ENCODE results near the gene RNF150. TPM values are rescaled to one million over a fixed set of nuclear protein-coding genes. Genes with fewer than 3 reads are reported as not detected.

Gene RNF150
- total RNA-seq, 2 experiments from 2014 or later: not detected

- DNase-seq: no peak
- intact Hi-C loops (cut with micrococcal nuclease): no loop called here
- CTCF ChIA-PET: no interaction called here
- peaks cover 11% of the 10 kb centered on the region for H3K27me3 Mint-ChIP-seq (ENCODE audit: low read depth)
- peaks cover 12% of the 10 kb centered on the region for H3K9me3 Mint-ChIP-seq
- no peak overlapping the region for H3K27ac Mint-ChIP-seq
- H3K4me3 Mint-ChIP-seq: no peak overlapping the region
- H3K4me1 Mint-ChIP-seq (ENCODE audit: low read depth): no peaks in the 10 kb centered on the region
- H3K36me3 Mint-ChIP-seq (ENCODE audit: low read depth): no peaks in the 10 kb centered on the region
Observed at GRCh38 chr4:141090473-141090872, 42.8 kb downstream of the RNF150 start.

GRCh38 chr4:141081921-141082395 is 51.3 kb downstream of the RNF150 start:
- no peak for DNase-seq
- CTCF ChIA-PET: no interaction called here
- intact Hi-C loops (cut with micrococcal nuclease): no loop called here
- H3K27me3 Mint-ChIP-seq (ENCODE audit: low read depth): peaks cover 2% of the 10 kb centered on the region
- H3K27ac Mint-ChIP-seq: no peak overlapping the region
- H3K36me3 Mint-ChIP-seq (ENCODE audit: low read depth): no peaks in the 10 kb centered on the region
- no peak overlapping the region for H3K4me3 Mint-ChIP-seq
- H3K9me3 Mint-ChIP-seq: no peaks in the 10 kb centered on the region
- H3K4me1 Mint-ChIP-seq (ENCODE audit: low read depth): no peaks in the 10 kb centered on the region

GRCh38 chr4:141080668-141081067 is 52.6 kb downstream of the RNF150 start:
- Mint-ChIP-seq H3K4me1 (ENCODE audit: low read depth) (no peaks in the 10 kb centered on the region), H3K27me3 (ENCODE audit: low read depth) (peaks cover 2% of the 10 kb centered on the region), H3K9me3 (no peaks in the 10 kb centered on the region), H3K36me3 (ENCODE audit: low read depth) (no peaks in the 10 kb centered on the region), H3K4me3 (no peak overlapping the region), H3K27ac (no peak overlapping the region)
- DNase-seq: no peak
- CTCF ChIA-PET: no interaction called here
- intact Hi-C loops (cut with micrococcal nuclease): no loop called here

GRCh38 chr4:141079393-141079930 is 53.8 kb downstream of the RNF150 start:
- CTCF ChIA-PET: no interaction called here

GRCh38 chr4:141078871-141079270 is 54.4 kb downstream of the RNF150 start:
- no peak overlapping the region for H3K27ac Mint-ChIP-seq

More at GRCh38 chr4:141079393-141079930, 53.8 kb downstream of the RNF150 start:
- no peak overlapping the region for H3K27ac Mint-ChIP-seq
- no peak for DNase-seq
- no peaks in the 10 kb centered on the region for H3K9me3 Mint-ChIP-seq
- no peaks in the 10 kb centered on the region for H3K36me3 Mint-ChIP-seq (ENCODE audit: low read depth)
- peaks cover 2% of the 10 kb centered on the region for H3K27me3 Mint-ChIP-seq (ENCODE audit: low read depth)
- no peak overlapping the region for H3K4me3 Mint-ChIP-seq
- intact Hi-C loops (cut with micrococcal nuclease): no loop called here
- H3K4me1 Mint-ChIP-seq (ENCODE audit: low read depth): no peaks in the 10 kb centered on the region

GRCh38 chr4:141077611-141078225 is 55.6 kb downstream of the RNF150 start:
- peaks cover 2% of the 10 kb centered on the region for H3K27me3 Mint-ChIP-seq (ENCODE audit: low read depth)
- H3K36me3 Mint-ChIP-seq (ENCODE audit: low read depth): no peaks in the 10 kb centered on the region
- intact Hi-C loops (cut with micrococcal nuclease): no loop called here
- no peak for DNase-seq
- H3K27ac Mint-ChIP-seq: no peak overlapping the region
- no peak overlapping the region for H3K4me3 Mint-ChIP-seq
- CTCF ChIA-PET: no interaction called here
- H3K4me1 Mint-ChIP-seq (ENCODE audit: low read depth): no peaks in the 10 kb centered on the region
- H3K9me3 Mint-ChIP-seq: no peaks in the 10 kb centered on the region

More at GRCh38 chr4:141078871-141079270, 54.4 kb downstream of the RNF150 start:
- intact Hi-C loops (cut with micrococcal nuclease): no loop called here
- Mint-ChIP-seq H3K4me1 (ENCODE audit: low read depth) (no peaks in the 10 kb centered on the region), H3K4me3 (no peak overlapping the region), H3K9me3 (no peaks in the 10 kb centered on the region), H3K36me3 (ENCODE audit: low read depth) (no peaks in the 10 kb centered on the region), H3K27me3 (ENCODE audit: low read depth) (peaks cover 2% of the 10 kb centered on the region)
- DNase-seq: no peak
- CTCF ChIA-PET: no interaction called here

- no peak overlapping the region for H3K27ac Mint-ChIP-seq
- peaks cover 2% of the 10 kb centered on the region for H3K27me3 Mint-ChIP-seq (ENCODE audit: low read depth)
- H3K9me3 Mint-ChIP-seq: no peaks in the 10 kb centered on the region
- no peaks in the 10 kb centered on the region for H3K4me1 Mint-ChIP-seq (ENCODE audit: low read depth)
- intact Hi-C loops (cut with micrococcal nuclease): no loop called here
- CTCF ChIA-PET: interaction anchor here (0.6 kb wide), 1 partner anchor 145 kb away, joined by 3 read pairs; the partner anchor contains the start of gene ZNF330
- H3K4me3 Mint-ChIP-seq: no peak overlapping the region
- no peaks in the 10 kb centered on the region for H3K36me3 Mint-ChIP-seq (ENCODE audit: low read depth)
- no peak for DNase-seq
Observed at GRCh38 chr4:141075553-141075952, 57.7 kb downstream of the RNF150 start.

GRCh38 chr4:141074098-141074878 is 59.0 kb downstream of the RNF150 start:
- Mint-ChIP-seq H3K36me3 (ENCODE audit: low read depth) (no peaks in the 10 kb centered on the region), H3K27me3 (ENCODE audit: low read depth) (peaks cover 2% of the 10 kb centered on the region), H3K9me3 (no peaks in the 10 kb centered on the region), H3K27ac (no peak overlapping the region), H3K4me1 (ENCODE audit: low read depth) (no peaks in the 10 kb centered on the region), H3K4me3 (no peak overlapping the region)
- CTCF ChIA-PET: no interaction called here
- intact Hi-C loops (cut with micrococcal nuclease): no loop called here
- DNase-seq: no peak

GRCh38 chr4:141066690-141067089 is 66.6 kb downstream of the RNF150 start:
- intact Hi-C loops (cut with micrococcal nuclease): no loop called here
- H3K9me3 Mint-ChIP-seq: no peaks in the 10 kb centered on the region
- DNase-seq: no peak
- no peaks in the 10 kb centered on the region for H3K4me1 Mint-ChIP-seq (ENCODE audit: low read depth)
- CTCF ChIA-PET: no interaction called here
- H3K27ac Mint-ChIP-seq: no peak overlapping the region
- no peaks in the 10 kb centered on the region for H3K27me3 Mint-ChIP-seq (ENCODE audit: low read depth)
- H3K4me3 Mint-ChIP-seq: no peak overlapping the region
- H3K36me3 Mint-ChIP-seq (ENCODE audit: low read depth): no peaks in the 10 kb centered on the region

- Mint-ChIP-seq H3K4me3 (no peak overlapping the region), H3K4me1 (ENCODE audit: low read depth) (no peaks in the 10 kb centered on the region), H3K9me3 (no peaks in the 10 kb centered on the region), H3K27me3 (ENCODE audit: low read depth) (no peaks in the 10 kb centered on the region), H3K36me3 (ENCODE audit: low read depth) (no peaks in the 10 kb centered on the region), H3K27ac (no peak overlapping the region)
- DNase-seq: no peak
- intact Hi-C loops (cut with micrococcal nuclease): no loop called here
- CTCF ChIA-PET: no interaction called here
Observed at GRCh38 chr4:141065872-141066271, 67.4 kb downstream of the RNF150 start.

GRCh38 chr4:141062651-141063050 is 70.6 kb downstream of the RNF150 start:
- no peaks in the 10 kb centered on the region for H3K36me3 Mint-ChIP-seq (ENCODE audit: low read depth)
- no peaks in the 10 kb centered on the region for H3K4me1 Mint-ChIP-seq (ENCODE audit: low read depth)
- H3K4me3 Mint-ChIP-seq: no peak overlapping the region
- no peak overlapping the region for H3K27ac Mint-ChIP-seq
- intact Hi-C loops (cut with micrococcal nuclease): no loop called here
- DNase-seq: no peak
- CTCF ChIA-PET: no interaction called here
- peaks cover 3% of the 10 kb centered on the region for H3K27me3 Mint-ChIP-seq (ENCODE audit: low read depth)
- H3K9me3 Mint-ChIP-seq: no peaks in the 10 kb centered on the region

- H3K9me3 Mint-ChIP-seq: no peaks in the 10 kb centered on the region
- H3K36me3 Mint-ChIP-seq (ENCODE audit: low read depth): no peaks in the 10 kb centered on the region
- CTCF ChIA-PET: no interaction called here
- H3K4me3 Mint-ChIP-seq: no peak overlapping the region
- intact Hi-C loops (cut with micrococcal nuclease): no loop called here
- H3K27me3 Mint-ChIP-seq (ENCODE audit: low read depth): peaks cover 3% of the 10 kb centered on the region
- no peak for DNase-seq
- H3K27ac Mint-ChIP-seq: no peak overlapping the region
- H3K4me1 Mint-ChIP-seq (ENCODE audit: low read depth): no peaks in the 10 kb centered on the region
Observed at GRCh38 chr4:141058591-141059512, 74.4 kb downstream of the RNF150 start.
